Heart right ventricle (tissue), 16 donors: ENCODE measurements around the gene GPR173. TPM values are rescaled to one million over a fixed set of nuclear protein-coding genes. Genes with fewer than 3 reads are reported as not detected.

Experiments
- ATAC-seq, 8 donors: fragments of 200-7000 bp; cut with Tn5 transposase; one replicate each; pipeline ENCODE4 v1.9.1; 2020; ENCODE audit warnings: mild to moderate bottlenecking in 8 of 8, moderate library complexity in 8 of 8, moderate number of reproducible peaks in 1 of 8
- DNase-seq, 2 donors: peaks; one replicate each; pipeline ENCODE4 v3.0.0-alpha.2; 2020
- H3K27ac ChIP-seq, 10 donors: fragments of 200-600 bp; sonication (generic) in 2 of 10; one replicate each; pipeline versions ENCODE4 v1.5.0 to v1.8.0; 2020 to 2022; ENCODE audit warnings: mild to moderate bottlenecking in 3 of 10
- H3K27me3 ChIP-seq, 7 donors: fragments of 200-600 bp; one replicate each; pipeline ENCODE4 v1.8.0; 2021 to 2022; ENCODE audit warnings: mild to moderate bottlenecking in 2 of 7
- H3K36me3 ChIP-seq, 9 donors: fragments of 200-600 bp; sonication (generic) in 1 of 9; one replicate each; pipeline versions ENCODE4 v1.5.0 to v1.8.0; 2020 to 2022; ENCODE audit warnings: mild to moderate bottlenecking in 2 of 9
- H3K4me1 ChIP-seq, 9 donors: fragments of 200-600 bp; sonication (generic) in 1 of 9; one replicate each; pipeline versions ENCODE4 v1.5.0 to v1.8.0; 2020 to 2022; ENCODE audit warnings: mild to moderate bottlenecking in 4 of 9
- H3K4me3 ChIP-seq, 10 donors: fragments of 200-600 bp; sonication (generic) in 2 of 10; one replicate each; pipeline versions ENCODE4 v1.5.0 to v1.8.0; 2020 to 2022; ENCODE audit warnings: mild to moderate bottlenecking in 7 of 10, moderate library complexity in 2 of 10
- H3K9me3 ChIP-seq, 11 donors: fragments of 200-600 bp in 10 of 11; sonication (generic) in 2 of 11; one replicate each; pipeline versions ENCODE4 v1.5.0 to v1.8.0; 2013 to 2022; ENCODE audit warnings: mild to moderate bottlenecking in 2 of 11, control low read depth in 1 of 11, moderate library complexity in 1 of 11
- CTCF ChIP-seq, 9 donors: fragments of 200-600 bp; sonication (generic) in 2 of 9; IDR thresholded peaks; one replicate each; pipeline versions ENCODE4 v1.5.0 to v1.8.0; 2021 to 2022; ENCODE audit warnings: antibody characterized with exemption in 9 of 9, mild to moderate bottlenecking in 5 of 9, moderate library complexity in 1 of 9
- whole genome bisulfite sequencing, 2 donors: extraction: QIAGEN DNeasy Blood & Tissue Kit; methylation state at CpG; one replicate each; pipeline ENCODE4 v1.1.7; 2013; ENCODE audit warnings: inconsistent platforms in 1 of 2; 5-methylcytosine and 5-hydroxymethylcytosine counted together
- intact Hi-C, 10 donors: fragments of 100-400 bp; cut with DNase I; formaldehyde crosslinking; loops; one replicate each; pipeline versions ENCODE4 v1.11.1 to v1.14.2; 2022
- polyA plus RNA-seq, 2 donors: library from polyadenylated mRNA; stranded (reverse); fragments of 200-250 nt; gene quantifications; one replicate each; pipeline ENCODE4 v1.2.3, GENCODE V29; 2013
- total RNA-seq, 10 donors: library from RNA; stranded (reverse); fragmentation: NEBNext Ultra II Directional in 3 of 10; extraction: Animal tissue kit (Norgen Biotek cat#: 25700) in 3 of 10; gene quantifications; one replicate each; pipeline versions ENCODE4 v1.2.1 to v1.2.4, GENCODE V29; 2021 to 2023
- donor health status: Arrhythmogenic right ventricular cardiomyopathy.
- donor health status: ischemic (EF 13 %, LVEDD 7.1; RV severe dilation, severe dysfunction).
- donor health status: healthy with polysubstance abuse.
- donor health status: DM: no; HTN: yes; CAD: no.
- donor health status: DM: no; HTN: no; CAD: no.
- donor health status: ischemic (EF 25% LVEDD 6.9; RV normal size, moderate dysfunction).
- donor health status: ischemic (EF 25% LVEDD 5.7; RV mildly dilated, moderate dysfunction).
- donor health status: healthy.
- donor health status: DM: yes; HTN: yes; CAD: no.
- donor health status: Ischemic cardiomyopathy.
- donor health status: ischemic (EF 35%, LVEDD 5.7; RV mildly dilated, moderate dysfunction).
- donor health status: nonischemic (EF 11% LVEDD 7.7; RV severe dilation, severe dysfunction).
- donor health status: DM: yes; HTN: yes; CAD: no.
- donor health status: PGD.
- donor health status: ischemic (EF 29% LVEDD 5.4; RV normal size, mild dysfunction).
- donor health status: nonischemic (EF 23%, LVEDD 6.1; RV moderate dilation, normal function).

GPR173 gene
- total and polyA plus RNA-seq, 12 donors = 0.54 to 2.5 (median 0.73) TPM

GRCh38 chrX:53091354-53091753, 42.8 kb downstream of the GPR173 start:
- Histone ChIP-seq H3K27ac (no peak overlapping the region), H3K4me3 (no peak overlapping the region), H3K4me1 (peaks cover 0 to 29% (median 11%) of the 10 kb centered on the region in 9 donors), H3K36me3 (peaks cover 0 to 6% (median 0%) of the 10 kb centered on the region in 9 donors), H3K27me3 (peaks cover 0 to 16% (median 0%) of the 10 kb centered on the region in 7 donors), H3K9me3 (no peaks in the 10 kb centered on the region)
- intact Hi-C loops = loop anchor here in 1 of 10 donors (10.0 kb wide), 1 partner anchor 133 kb away; the partner anchor contains the start of gene KDM5C
- 93 to 97% methylated on average over 2 of the region's 2 CpGs for WGBS, 2 donors
- DNase-seq = no peak
- TF ChIP-seq CTCF (IDR thresholded peaks at IDR 0.05) = no peak
- ATAC-seq = no peak

GRCh38 chrX:53093177-53093655, 44.6 kb downstream of the GPR173 start:
- DNase-seq (peak; percentile 80 to 81), ATAC-seq (peak; percentile 69 to 87 (median 76))
- Histone ChIP-seq H3K4me3 (peak overlapping the region in 9 of 10 donors; percentile 10 to 78 (median 73)), H3K9me3 (no peaks in the 10 kb centered on the region), H3K36me3 (no peaks in the 10 kb centered on the region), H3K27ac (peak overlapping the region; percentile 65 to 90 (median 86)), H3K4me1 (peaks cover 0 to 18% (median 8%) of the 10 kb centered on the region in 9 donors), H3K27me3 (peaks cover 0 to 10% (median 0%) of the 10 kb centered on the region in 7 donors)
- WGBS, 2 donors = 0 to 1% methylated on average over 16 of the region's 16 CpGs
- intact Hi-C loops = loop anchor here in 3 of 10 donors (1.0 to 10.0 kb wide), 4 partner anchors 20 to 132 kb away; partner anchors contain the start of gene KDM5C (in 1 of the 3)
- peak; percentile 19 to 63 (median 52) for TF ChIP-seq CTCF (IDR thresholded peaks at IDR 0.05)

- Histone ChIP-seq H3K4me3 (peak within 1 kb of the TSS; percentile 47 to 78 (median 72)), H3K27ac (peak within 1 kb of the TSS; percentile 65 to 90 (median 86)), H3K4me1 (peaks cover 0 to 15% (median 8%) of the 10 kb centered on the region in 9 donors), H3K9me3 (no peaks in the 10 kb centered on the region), H3K36me3 (peaks cover 0 to 4% (median 0%) of the 10 kb centered on the region in 9 donors), H3K27me3 (peaks cover 0 to 4% (median 0%) of the 10 kb centered on the region in 7 donors)
- intact Hi-C loops = loop anchor here in 3 of 10 donors (1.0 to 10.0 kb wide), 4 partner anchors 21 to 131 kb away; partner anchors contain the start of gene KDM5C (in 1 of the 3)
- peak; percentile 74 to 92 for DNase-seq
- WGBS, 2 donors = 0 to 1% methylated on average over 49 to 67 of the region's 67 CpGs
- TF ChIP-seq CTCF (IDR thresholded peaks at IDR 0.05) = peak in 3 of 9 donors; percentile 6 to 23 (median 12)
- ATAC-seq = peak; percentile 89 to 97 (median 95)
Observed at GRCh38 chrX:53093748-53094581, 45.4 kb downstream of the GPR173 start, which contains the start of gene KANTR. TSS of gene KANTR (plus strand) at chrX:53094142. CDS start at chrX:53124273, 30,131 bp downstream.

GRCh38 chrX:53094582-53094905, 46.0 kb downstream of the GPR173 start:
- H3K9me3 ChIP-seq = no peaks in the 10 kb centered on the region
- H3K27ac ChIP-seq = peak overlapping the region; percentile 45 to 90 (median 84)
- intact Hi-C loops = loop anchor here in 1 of 10 donors (10.0 kb wide), 1 partner anchor 130 kb away; the partner anchor contains the start of gene KDM5C
- peak overlapping the region; percentile 47 to 78 (median 72) for H3K4me3 ChIP-seq
- TF ChIP-seq CTCF (IDR thresholded peaks at IDR 0.05) = no peak
- DNase-seq (no peak), ATAC-seq (no peak)
- H3K36me3 ChIP-seq = peaks cover 0 to 9% (median 0%) of the 10 kb centered on the region in 9 donors
- peaks cover 0 to 15% (median 8%) of the 10 kb centered on the region in 9 donors for H3K4me1 ChIP-seq
- 1% methylated on average over 5 of the region's 5 CpGs for WGBS, 2 donors
- H3K27me3 ChIP-seq = peaks cover 0 to 4% (median 0%) of the 10 kb centered on the region in 7 donors
